Measurements from ENCODE around the gene PRC1. TPM values are rescaled to one million over a fixed set of nuclear protein-coding genes. Genes with fewer than 3 reads are reported as not detected.

PRC1 gene
- total RNA-seq, 1 experiment from 2014 or later, result 361 TPM

DNA sequence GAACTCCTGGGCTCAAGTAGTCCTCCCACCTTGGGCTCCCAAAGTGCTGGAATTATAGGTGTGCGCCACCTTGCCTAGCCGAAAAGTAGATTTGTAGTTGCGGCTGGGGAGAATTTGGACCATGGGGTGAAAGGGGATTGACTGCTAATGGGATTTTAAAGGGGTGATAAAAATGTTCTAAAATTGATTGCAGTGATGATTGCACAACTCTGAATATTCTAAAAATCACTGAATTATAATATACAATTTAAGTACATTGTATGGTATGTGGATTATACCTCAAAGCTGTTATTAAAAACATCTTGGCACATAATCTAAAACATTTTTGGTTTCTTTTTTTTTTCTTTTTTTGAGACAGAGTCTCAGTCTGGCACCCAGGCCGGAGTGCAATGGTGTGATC, 3.9 kb downstream of the PRC1 start:
- DNase-seq (ENCODE audit: low read depth), result no peak

DNA sequence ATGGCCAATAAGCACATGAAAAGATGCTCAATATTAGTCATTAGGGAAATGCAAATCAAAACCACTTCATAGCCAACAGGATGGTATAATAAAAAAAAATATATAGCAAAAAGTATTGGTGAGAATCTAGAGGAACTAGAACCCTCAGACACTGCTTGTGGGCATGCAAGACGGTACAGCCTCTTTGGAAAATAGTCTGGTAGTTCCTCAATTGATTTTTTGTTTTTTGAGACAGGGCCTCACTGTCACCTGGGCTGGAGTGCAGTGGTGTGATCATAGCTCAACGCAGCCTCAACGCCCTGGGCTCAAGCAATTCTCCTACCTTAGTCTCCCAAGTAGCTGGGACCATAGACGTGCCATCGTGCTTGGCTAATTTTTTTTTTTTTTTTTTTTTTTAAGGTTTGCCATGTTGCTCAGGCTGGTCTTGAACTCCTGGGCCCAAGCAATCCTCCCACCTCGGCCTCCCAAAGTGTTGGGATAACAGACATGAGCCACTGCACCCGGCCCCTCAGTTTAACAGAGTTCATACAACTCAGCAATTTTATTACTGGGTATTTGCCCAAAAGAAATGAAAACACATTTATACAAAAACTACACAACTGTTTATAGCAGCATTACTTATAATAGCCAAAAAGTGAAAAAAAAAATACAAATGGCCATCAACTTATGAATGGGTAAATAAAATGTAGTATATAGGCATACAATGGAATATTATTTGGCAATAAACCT, 5.1 kb downstream of the PRC1 start:
- no peak for DNase-seq (ENCODE audit: low read depth)

DNA sequence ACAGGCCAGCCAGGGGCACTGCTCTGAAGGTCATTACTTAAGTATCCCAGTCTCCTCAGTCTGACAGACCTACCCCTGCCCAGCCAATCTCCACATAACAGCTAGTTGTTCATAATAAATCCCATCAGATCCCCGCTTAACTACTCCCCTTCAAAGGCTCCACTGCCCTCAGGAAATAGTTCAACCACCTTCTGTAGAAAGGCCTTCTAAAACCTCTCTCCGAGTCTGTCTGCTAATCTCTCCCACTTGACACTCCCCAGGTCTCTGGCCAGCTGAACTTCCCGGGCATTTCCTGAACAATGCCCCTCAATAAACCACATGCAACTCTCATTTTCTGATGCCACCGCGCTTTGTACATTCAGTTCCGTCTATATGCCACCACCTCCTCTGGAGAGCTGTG, 6.0 kb downstream of the PRC1 start:
- no peak for DNase-seq (ENCODE audit: low read depth)

DNA sequence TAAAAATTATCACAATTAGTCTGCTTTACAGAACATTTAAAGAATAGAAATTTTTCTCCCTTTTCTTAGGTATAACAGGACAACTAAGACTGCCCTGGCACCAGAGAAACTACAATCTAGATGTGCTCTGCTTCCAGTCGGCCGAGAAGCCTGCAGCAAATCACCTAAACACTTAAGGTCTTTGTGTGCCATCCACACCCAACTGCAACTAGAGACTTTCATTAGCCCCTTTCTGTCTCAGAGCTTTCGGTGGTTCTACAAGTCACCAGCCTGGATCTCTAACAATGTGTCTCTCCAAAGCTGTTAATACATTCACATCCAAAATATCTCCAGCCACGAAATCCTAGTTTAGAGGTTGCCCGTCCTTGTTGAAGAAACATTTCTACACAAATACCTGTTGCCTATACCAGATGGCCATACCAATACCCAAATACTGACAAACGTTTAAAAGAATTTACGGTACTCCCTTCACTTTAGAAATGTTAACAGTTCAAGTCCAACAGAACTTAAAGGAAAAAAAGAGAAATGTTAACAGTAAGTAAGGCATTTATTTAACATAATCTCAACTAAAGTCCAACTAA, 6.7 kb downstream of the PRC1 start:
- DNase-seq (ENCODE audit: low read depth), result no peak

DNA sequence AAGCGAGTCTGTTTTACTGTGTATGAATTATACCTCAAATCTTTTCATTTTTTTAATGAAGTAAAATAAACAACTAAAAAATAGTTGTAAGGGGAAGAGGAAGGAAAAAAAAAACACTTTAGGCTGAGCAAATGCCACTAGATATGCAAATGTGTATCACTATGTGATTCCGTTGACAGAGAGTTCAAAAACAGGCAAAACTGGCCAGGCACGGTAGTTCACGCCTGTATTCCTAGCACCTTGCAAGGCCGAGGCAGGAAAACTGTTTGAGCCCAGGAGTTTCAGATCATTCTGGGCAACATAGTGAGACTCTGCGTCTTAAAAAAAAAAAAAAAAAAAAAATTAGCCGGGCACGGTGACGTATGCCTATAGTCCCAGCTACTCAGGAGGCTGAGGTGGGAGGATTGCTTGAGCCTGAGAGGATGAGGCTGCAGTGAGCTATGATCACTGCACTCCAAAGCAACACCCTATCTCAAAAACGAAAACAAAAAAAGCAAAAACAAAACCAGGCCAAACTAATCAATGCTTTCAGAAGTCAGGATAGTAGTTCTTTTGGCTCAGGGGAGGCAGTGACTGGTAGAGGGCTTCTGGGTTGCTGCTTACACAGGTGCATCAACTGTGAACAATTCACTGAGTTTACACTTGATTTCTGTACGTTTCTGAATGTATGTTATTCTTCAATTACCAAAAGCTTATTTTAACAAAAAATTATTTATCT, 7.4 kb downstream of the PRC1 start:
- DNase-seq (ENCODE audit: low read depth), result no peak

DNA sequence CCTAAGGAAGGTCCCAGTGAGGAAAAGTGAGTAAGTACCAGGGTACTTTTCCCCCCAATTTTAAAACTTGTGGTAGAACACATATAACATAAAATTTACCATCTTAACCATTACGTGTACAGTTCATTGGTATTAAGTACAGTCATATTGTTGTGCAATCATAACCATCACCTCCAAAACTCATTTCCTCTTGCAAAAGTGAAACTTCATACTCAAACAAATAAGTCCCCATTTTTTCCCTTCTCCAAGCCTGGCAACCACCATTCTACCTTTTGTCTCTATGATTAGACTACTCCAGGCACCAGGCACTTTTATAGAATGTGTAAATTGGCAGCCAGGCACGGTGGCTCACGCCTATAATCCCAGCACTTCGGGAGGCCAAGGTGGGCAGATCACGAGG, 12.2 kb downstream of the PRC1 start:
- DNase-seq (ENCODE audit: low read depth), result no peak

DNA sequence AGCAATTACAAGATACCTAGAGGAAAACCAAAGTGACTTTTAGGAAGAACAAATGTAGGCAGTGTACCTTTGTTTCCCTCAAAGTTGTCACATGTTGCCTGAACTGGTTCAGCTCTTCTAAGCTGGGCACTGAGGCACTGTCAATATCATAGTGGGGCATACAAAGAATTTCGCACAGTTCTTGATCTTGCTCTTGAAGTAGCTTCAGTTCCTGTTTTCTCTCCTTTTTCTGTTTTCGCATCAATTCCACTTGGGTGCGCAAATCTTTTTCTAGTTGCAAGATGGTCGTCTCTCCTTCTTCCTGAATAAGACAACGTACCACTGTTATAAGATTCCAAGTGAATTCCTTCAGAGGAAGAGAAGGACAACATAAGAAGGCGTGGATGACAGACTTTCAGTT, 12.7 kb downstream of the PRC1 start:
- DNase-seq (ENCODE audit: low read depth), result no peak

DNA sequence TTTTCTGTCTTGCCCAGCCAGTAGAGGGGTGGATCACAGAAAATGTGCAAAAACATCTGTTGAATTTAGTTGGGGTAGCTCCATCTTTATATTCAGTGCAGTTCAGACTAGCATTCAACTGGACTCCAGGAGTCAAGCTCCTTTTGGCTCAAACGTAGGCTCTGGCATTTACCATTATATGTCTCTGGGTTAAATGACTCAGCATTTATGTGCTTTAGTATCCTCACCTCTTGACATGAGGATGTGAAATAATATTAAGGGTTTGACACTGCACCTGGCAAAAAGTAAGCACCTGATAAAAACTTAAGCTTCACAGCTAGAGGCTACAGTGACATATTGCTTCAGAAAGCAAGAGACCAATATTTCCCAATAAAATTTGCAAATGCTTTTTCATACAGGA, 14.8 kb downstream of the PRC1 start:
- no peak for DNase-seq (ENCODE audit: low read depth)

DNA sequence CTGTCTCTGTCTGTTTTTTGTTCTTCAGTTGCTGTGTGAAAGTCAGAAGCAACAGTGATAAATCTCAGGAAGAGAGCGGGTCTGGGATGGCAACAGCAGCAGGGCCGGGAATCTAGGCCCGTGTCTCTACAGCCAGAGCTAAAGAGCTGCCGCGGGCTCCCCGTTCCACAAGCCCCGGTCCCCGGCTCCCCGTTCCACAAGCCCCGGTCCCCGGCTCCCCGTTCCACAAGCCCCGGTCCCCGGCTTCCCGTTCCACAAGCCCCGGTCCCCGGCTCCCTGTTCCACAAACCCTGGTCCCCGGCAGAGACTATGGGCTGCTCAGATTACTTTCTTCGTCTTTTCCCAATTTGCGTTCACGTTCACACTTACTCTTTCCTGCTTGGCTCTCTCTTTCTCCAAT, 20.1 kb downstream of the PRC1 start:
- no peak for DNase-seq (ENCODE audit: low read depth)

DNA sequence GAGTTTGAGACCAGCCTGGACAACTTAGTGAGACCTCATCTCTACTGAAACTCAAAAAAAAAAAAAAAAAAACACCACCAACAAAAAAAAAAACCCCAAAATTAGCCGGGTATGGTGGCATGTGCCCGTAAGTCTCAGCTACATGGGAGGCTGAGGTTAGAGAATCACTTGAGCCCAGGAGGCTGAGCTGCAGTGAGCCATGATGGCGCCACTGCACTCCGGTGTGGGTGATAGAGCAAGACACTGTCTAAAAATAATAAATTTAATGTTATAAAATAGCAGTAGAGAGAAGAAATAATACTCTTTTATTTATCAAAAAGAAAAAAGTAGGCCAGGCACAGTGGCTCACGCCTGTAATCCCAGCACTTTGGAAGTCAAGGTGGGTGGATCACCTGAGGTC, 22.2 kb downstream of the PRC1 start:
- DNase-seq (ENCODE audit: low read depth), result no peak

DNA sequence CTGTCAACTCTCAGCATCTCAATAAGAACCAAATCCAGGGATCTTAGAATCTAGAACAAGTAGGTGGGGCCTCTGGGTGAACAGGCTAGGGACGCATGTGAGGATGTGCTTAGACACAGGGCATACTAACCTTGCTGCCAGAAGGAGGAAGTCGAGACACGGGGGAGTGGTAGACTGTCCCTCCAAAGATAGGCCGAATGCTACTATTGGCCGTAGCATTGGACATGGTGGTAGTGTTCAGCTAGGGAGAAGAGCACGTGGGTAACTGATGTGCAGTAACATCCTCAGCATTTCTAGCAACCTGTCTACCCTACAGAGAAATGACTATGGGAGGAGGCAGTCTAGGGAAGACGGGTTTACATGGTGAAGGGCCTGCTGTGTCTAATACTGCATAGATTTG, 24.1 kb downstream of the PRC1 start:
- DNase-seq (ENCODE audit: low read depth), result no peak

DNA sequence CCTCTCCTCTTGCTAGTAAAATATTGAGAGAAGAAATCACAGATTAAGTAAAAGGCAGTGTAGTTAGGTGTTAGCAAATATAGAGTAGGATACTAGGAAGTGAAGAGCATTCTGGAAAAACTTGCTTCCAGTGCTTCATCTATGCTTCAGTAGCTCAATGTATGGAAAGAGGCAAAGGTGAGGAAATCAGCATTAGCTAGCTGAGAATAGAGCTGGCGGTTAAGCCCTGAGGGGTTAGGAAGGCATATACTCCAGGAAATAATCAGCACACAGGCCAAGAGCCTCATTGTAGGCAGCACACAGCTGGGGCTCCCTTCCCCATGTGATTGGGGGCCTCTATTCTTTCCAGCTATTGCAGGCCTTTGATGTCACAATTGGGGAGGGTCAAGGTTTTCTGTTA, 25.9 kb downstream of the PRC1 start:
- DNase-seq (ENCODE audit: low read depth), result no peak

DNA sequence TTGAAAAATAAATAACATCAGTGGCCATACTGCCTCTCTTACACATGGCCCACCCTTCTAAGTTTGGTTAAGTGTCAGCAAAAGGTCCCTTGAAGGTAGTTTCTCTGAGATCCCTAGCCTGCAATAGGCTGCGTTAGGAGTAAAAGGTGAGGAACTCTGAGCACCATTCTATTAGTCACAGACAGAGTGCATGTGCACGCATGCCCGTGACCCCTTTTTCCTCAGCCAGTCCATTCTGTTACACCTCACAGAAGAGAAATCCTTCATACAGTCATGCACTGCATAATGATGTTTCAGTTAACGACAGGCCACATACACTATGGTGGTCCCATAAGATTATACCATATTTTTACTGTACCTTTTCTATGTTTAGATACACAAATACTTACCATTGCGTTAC, 27.1 kb downstream of the PRC1 start:
- DNase-seq (ENCODE audit: low read depth), result no peak

DNA sequence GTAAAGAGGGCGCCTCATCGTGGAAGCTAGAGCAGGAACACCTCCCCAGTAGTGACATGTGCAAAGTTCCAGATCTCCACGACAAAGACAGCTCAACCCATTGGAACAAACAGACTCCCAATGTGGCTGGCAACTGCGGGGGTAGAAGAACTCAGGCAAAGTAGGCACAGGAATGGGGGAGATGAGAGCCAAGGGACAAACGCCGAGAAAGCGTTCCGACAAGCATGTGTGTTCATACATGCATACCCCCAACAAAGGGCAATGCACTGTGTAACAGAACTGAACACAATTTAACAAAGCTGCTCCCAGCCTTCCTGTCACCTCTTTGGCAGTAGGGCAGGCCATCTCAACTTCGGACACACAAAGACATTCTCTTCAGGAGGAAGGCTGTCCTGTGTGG, 28.1 kb downstream of the PRC1 start:
- no peak for DNase-seq (ENCODE audit: low read depth)

DNA sequence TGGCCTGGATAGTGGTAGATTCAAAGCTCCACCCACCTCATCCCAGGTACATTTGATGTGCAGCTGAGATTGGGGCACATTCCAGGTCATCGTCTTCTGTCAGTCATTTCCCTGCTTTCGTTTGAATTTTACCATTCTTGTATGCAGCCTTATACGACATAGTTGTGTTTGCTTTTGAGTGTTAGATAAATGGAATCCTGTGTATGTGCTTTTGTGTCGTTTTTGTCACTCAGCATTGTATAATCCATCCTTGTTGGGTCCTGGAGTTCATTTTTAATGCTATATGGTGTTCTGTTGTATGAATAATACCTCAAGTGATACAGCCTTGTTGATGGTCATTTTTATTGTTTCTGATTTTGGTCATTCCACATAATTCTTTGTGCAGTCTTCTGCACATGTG, 32.3 kb downstream of the PRC1 start:
- DNase-seq (ENCODE audit: low read depth), result no peak

DNA sequence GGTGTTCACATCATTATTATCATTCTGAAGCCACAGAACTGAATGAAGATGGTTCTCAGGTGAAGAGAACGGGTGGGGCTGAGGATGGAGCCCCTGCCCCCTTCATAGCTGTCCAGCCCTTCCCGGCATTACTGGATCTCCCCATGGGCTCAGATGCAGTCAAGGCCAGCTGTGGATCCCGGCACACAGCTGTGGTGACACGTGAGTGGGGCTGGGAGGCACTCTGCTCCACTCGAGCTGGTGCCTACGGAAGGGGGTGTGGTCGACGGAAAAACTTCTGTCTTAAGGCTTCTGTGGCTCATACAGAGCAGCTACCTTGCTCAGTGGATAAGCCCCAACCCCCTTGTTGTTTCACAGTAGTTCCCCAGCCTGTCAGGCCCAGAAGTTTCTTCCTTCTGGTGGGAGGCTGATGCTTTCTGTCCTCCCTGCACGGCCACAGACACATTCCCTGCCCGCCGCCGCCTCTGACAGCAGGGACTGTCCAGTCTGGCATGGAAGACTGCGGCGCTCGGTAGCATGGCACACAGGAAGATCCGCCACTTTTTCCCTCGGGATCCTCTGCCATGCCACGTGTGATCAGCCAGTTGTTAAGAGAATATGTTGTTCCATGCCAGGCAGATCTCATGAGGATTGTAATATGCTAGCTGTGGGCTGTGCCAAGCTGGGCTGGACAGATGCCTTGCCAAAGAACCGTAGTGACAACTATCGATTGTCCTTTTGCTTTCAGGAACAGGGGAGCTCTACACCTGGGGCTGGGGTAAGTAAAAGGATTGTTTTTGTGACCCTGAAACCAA, 33.8 kb downstream of the PRC1 start:
- DNase-seq (ENCODE audit: low read depth), result no peak

DNA sequence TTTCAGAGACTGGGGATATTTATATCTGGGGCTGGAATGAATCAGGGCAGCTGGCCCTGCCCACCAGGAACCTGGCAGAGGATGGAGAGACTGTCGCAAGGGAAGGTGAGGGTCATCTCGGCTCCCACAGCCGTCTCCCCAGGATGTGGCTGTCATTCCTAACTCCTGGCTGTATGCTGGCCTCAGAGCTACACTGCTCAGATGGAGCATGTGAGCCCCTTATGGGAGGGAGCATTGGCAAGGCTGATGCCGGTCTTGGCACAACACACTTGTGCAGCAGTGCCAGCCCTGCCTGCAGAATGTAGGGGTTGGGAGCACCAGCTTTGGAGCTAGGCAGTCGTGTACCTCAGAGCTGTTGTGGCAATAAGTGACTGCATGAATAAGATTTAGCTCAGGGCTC, 34.4 kb downstream of the PRC1 start:
- DNase-seq (ENCODE audit: low read depth), result peak; percentile 30

DNA sequence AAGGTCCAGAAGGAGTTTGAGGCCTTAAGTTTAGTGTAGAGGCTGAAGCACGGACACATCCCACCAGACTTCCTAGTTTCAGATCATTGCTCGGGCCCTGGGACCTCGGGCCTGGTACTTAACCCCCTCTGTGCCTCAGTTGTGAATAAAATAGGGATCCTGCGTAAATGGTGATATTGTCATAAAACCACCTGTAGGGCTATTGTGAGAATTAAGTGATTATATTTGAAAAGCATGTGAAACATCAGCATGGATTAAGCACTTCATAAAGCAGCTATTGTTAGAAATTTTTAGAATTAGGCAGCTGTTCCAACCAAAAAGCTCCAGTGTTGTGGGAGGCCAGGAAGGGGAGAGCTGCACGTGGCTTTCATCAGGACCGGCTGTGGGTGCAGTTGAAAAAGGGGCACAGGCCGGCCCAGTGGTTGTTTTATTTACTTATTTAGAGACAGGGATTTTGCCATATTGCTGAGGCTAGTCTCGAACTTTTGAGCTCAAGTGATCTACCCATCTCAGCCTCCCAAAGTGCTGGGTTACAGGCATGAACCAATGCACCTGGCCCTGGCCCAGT, 35.2 kb downstream of the PRC1 start:
- no peak for DNase-seq (ENCODE audit: low read depth)

DNA sequence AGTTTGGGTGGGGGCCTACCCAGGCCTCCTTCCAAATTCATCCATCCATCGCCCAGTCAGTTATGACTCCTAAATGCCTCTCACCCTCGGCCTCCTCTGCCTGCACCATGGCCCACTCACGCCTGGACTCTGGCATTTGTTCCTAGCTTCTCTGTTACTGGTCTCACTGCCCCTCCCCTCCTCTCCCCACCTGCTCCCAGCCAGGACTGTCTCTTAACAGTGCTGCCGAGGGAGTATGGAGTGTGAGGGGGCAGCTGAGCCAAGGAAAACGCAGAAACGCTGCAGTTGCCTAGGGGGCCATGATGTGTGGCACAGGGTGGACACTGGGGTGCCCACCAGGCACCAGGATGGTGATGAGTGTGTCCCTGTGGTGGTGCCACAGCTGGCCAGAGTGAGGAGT, 36.5 kb downstream of the PRC1 start:
- no peak for DNase-seq (ENCODE audit: low read depth)

DNA sequence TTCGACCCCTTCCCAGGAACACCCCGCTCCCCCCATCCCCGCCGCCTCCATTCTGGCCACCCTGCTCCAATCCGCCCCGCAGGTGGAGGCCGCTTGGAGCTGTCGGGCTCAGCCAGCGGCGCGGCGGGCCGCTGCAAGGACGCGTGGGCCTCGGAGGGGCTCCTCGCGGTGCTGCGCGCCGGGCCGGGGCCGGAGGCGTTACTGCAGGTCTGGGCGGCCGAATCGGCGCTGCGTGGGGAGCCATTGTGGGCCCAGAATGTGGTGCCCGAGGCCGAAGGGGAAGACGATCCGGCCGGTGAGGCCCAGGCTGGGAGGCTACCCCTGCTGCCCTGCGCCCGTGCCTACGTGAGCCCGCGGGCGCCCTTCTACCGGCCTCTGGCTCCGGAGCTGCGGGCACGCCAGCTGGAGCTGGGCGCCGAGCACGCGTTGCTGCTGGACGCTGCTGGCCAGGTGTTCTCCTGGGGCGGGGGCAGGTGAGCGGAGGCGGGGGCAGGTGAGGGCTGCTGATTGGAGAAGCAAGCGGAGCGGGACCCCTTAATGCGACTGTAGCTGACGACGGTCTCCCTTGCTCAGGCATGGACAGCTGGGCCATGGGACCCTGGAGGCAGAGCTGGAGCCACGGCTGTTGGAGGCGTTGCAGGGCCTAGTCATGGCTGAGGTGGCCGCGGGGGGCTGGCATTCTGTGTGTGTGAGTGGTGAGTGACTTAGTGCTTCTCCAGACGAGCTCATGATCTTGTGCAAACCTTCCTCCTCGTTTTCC, 37.1 kb downstream of the PRC1 start:
- DNase-seq (ENCODE audit: low read depth), result no peak

All from LHCN-M2 (cell line).